T follicular helper cell (primary cell): ENCODE data around the gene COBLL1.
"Not testable (repeated sequence)": the region's sequence is repeated elsewhere in the genome, so short reads cannot be mapped to it uniquely, and the experiment has no call there.

Source experiments
- DNase-seq: peaks from one replicate; pipeline ENCODE4 v3.0.0-alpha.2; 2020; ENCODE audit warnings: low read depth

Gene COBLL1

DNA sequence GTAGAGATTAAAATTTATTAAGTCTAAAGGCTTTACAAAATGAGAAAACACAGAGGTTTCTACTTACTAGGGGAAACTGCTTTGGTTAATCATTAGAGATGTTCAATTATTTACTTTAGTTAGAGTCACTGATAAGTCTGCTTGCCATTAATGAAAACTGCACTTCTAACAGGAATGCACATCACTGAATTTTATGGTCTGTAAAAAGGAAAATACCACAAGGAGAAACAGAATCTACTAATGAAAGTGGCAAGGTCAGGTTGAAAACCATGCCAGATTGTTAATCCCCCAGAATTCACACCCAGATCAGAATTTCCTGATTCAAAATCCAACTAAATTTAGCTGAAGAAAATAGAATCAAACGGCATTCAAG is 129.9 kb downstream of the COBLL1 start:
- no peak for DNase-seq

GRCh38 chr2:164710837-164711765 is 130.5 kb downstream of the COBLL1 start:
- DNase-seq, result no peak

DNA sequence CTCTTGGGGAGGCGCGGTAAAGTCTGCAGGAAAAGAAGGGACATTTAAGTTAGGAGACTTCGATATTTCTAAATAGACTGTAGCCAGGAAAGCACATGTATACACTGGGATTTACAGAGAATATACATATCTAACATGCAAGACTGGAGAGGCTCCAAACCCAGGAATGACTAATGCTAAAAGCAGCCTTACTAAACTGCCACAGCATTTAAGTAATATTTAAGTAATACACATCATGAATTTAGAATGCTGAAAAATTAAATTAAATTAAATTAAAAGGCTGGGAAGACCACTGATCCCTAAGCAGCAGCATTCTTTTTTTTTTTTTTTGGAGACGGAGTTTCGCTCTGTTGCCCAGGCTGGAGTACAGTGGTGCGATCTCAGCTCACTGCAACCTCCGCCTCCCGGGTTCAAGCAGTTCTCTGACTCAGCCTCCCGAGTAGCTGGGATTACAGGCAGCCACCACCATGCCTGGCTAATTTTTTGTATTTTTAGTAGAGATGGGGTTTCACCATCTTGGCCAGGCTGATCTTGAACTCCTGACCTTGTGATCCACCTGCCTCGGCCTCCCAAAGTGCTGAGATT is 131.3 kb downstream of the COBLL1 start:
- not testable (repeated sequence) for DNase-seq

- DNase-seq, result no peak
These were observed 135.1 kb downstream of the COBLL1 start for GRCh38 chr2:164706522-164706921.

DNA sequence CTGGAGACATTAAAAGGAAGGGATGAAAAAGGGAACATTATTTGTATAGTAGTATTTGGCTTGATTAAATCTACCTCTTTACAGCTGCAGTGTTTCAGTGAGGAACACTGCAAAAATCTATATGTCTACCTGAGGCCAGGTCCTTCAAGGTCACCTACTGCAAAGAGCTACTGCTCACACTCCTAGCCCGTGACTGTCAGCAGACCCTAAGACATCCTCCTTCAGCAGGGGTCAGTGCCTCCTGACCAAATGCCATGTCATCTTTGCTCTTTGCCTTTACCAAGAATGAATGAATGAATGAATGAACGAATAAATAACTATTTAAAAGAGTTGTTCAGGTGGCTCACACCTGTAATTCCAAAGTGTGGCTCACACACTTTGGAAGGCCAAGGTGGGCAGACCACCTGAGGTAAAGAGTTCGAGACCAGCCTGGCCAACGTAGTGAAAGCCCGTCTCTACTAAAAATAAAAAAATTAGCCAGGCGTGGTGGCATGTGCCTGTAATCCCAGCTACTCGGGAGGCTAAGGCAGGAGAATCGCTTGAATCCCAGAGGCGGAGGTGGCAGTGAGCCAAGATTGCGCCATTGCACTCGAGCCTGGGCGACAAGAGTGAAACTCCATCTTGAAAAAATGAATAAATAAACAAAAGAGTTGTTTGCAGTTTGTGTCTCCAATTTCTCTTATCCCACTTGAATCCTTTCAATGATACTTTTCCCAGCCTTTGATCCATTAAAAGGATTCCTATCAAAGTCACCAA is 136.0 kb downstream of the COBLL1 start:
- DNase-seq, result no peak

- no peak for DNase-seq
These were observed 137.5 kb downstream of the COBLL1 start for GRCh38 chr2:164703915-164704706.

GRCh38 chr2:164701565-164701964 is 140.1 kb downstream of the COBLL1 start:
- DNase-seq, result no peak

GRCh38 chr2:164700390-164700789 is 141.2 kb downstream of the COBLL1 start:
- no peak for DNase-seq

DNA sequence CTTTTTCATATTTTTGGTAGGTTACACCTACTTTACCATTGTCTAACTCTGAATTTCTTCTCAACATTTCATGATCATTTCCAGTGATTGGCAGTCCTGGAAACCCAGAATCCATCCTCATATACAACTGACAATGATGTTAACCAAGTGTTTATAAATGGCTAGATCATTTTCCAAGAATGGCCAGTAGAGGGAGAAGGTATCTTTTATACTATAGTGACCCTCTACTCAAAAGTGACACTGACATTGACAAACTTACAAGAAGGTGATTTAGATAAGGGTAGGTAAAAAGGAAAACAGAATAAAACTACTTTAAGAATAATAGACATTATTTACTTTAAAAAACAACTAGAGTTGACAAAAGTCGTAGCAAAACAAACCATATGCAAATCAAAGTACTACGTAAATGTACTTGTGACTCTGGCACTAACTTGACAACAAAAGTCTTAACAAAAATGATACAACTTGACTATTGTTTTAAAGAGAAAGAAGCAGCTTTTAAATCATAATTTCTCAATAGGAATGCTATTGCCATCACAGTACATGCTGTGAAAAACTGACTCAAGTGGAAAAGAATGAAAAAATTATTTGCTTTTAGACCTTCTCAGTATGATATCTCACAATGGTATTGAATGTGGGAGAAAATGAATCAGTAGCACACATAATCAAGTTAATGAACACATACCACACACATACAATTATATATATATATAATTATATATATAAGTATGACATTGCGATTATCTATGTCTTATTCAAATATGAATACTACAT is 143.7 kb downstream of the COBLL1 start:
- DNase-seq, result no peak

DNA sequence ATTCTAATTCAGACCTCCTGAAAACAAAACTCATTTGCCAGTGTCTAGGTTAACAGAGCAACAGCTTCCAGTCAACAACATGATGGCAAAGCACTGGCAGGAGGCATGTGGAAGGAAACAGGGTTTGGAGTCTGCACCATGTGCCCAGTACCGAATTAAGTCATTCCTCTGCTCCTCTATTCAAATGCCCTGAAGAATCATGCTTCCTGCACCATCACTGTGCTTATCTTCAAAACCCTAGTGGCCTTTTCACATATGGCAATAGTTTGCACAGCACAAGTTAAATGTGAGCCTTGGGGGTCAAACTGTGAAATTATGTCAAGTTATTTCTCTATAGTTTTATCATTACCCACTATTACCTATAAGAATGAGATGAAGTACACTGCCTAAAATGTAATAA is 145.0 kb downstream of the COBLL1 start:
- no peak for DNase-seq

- no peak for DNase-seq
These were observed 147.3 kb downstream of the COBLL1 start for GRCh38 chr2:164694275-164694695.

DNA sequence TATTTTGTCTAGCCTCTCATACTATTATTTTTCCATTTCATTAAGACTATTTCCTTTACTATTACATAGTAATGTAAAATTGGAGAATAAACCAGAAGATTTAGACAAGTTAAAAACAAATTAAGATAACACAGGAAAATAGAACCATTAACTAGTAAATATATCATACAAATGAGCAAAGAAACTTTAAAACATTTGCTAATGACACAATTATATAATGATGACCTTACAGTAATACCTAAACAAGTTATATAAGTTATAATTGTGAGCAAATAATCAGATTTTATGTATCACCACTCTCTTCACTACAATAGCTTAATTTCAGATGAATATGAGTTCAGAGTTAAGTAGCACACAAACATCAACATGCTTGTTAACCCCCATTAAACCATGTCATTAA is 147.8 kb downstream of the COBLL1 start:
- DNase-seq, result no peak

DNA sequence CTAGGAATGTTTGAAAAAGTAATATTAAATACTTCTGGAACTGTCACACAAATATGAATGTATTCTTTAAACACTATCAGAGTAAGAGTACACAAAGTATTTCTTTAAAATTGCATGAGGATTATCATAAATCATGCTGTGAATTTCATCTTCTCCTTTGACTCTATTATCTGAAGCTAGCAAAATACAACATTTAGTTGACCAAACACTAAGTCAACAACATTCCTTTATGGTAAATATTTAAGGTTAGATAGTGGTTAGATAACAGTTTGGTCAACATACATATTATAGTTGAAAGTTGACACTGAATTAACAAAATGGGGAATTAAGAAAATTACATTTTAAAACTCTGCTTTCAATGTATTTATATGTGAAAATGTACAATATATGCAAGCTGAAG is 148.2 kb downstream of the COBLL1 start:
- DNase-seq, result no peak

GRCh38 chr2:164692958-164693357 is 148.7 kb downstream of the COBLL1 start:
- no peak for DNase-seq

- DNase-seq, result no peak
These were observed 149.5 kb downstream of the COBLL1 start for GRCh38 chr2:164692114-164692513.

DNA sequence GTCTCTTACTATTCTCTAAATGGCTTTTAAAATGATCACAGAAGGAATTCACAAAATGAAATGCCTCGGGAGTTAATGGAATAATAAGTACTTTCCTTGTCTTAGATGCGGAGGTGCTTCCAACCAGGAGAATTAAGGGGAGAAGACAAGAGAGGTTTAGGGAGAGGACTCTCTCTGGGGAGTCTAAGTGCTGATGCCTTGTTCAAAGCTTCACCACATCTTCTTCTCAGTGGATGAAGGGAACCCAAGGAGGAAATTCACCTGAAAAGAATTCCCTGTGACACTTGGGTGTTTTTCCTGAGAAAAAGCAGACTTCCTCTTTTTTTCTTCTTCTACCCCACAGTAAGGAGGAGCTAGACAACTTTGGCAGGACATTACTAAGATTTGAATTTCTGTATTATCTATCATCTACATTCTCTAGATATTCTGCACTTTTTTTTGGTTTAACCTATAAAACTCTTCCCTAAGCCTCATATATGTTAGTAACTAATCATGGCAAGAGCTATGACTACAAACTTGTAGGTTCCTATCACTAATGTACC is 150.2 kb downstream of the COBLL1 start:
- DNase-seq, result no peak

- no peak for DNase-seq
These were observed 151.3 kb downstream of the COBLL1 start for GRCh38 chr2:164690361-164690760.

- no peak for DNase-seq
These were observed 152.7 kb downstream of the COBLL1 start for GRCh38 chr2:164688896-164689419.

DNA sequence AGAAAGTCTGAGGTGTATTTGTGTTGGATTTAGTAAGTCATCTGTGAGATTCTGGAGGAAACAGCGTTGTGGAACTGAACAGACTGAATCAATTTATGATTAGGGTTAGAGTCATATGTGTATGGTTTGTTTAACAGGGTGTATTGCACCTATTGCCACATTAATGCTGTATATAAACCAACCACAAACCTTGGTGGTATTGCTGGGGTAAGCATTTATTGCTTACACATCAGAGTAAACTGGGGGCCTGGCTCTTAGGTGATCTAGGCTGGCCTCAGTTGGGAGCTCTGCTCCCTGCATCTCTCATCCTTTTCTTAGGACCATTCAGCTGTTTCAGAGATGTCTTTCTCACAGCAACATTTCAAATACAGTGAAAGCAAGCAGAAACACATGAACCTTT is 160.6 kb downstream of the COBLL1 start:
- DNase-seq, result no peak

GRCh38 chr2:164678631-164679149 is 162.9 kb downstream of the COBLL1 start:
- no peak for DNase-seq
